K562 (cell line): ENCODE measurements around the gene CCNC. TPM values are rescaled to one million over a fixed set of nuclear protein-coding genes. Genes with fewer than 3 reads are reported as not detected.

Source experiments
- BRF1 ChIP-seq: IDR thresholded peaks from 3 replicates; pipeline ENCODE4 v1.6.1; 2011; ENCODE audit warnings: borderline replicate concordance, mild to moderate bottlenecking; ENCODE audit not compliant: insufficient read length; ENCODE audit errors: extremely low read depth
- CBFA2T2 ChIP-seq: fragments of 450-650 bp; conservative IDR thresholded peaks from 2 replicates; pipeline ENCODE4 v1.6.1; 2017; ENCODE audit warnings: mild to moderate bottlenecking
- CTBP1 ChIP-seq: fragments of 450-650 bp; IDR thresholded peaks from 2 replicates; pipeline ENCODE4 v1.6.1; 2016; ENCODE audit warnings: borderline replicate concordance
- ESRRB ChIP-seq: fragments of 250-450 bp; sonication (Bioruptor Pico); IDR thresholded peaks from 2 replicates; pipeline ENCODE4 v1.5.0; 2020; ENCODE audit warnings: mild to moderate bottlenecking, moderate library complexity, borderline replicate concordance
- GABPB1 ChIP-seq: sonication (generic); formaldehyde crosslinking; IDR thresholded peaks from 2 replicates; pipeline ENCODE4 v1.8.0; 2022; ENCODE audit warnings: mild to moderate bottlenecking, missing genetic modification reagents
- HNRNPH1 ChIP-seq: fragments of 200-400 bp; formaldehyde crosslinking; optimal IDR thresholded peaks from 2 replicates; pipeline ENCODE3; 2017; ENCODE audit warnings: low read depth, mild to moderate bottlenecking, low read length, moderate library complexity
- ID3 ChIP-seq, 2 experiments: fragments of 250-450 bp in 1 of 2; fragments of 450-650 bp in 1 of 2; sonication (Bioruptor Pico) in 1 of 2; IDR thresholded peaks; 2 replicates each; pipeline versions ENCODE4 v1.6.1 to v1.8.0; 2016 to 2021; ENCODE audit warnings: mild to moderate bottlenecking in 2 of 2, moderate library complexity in 2 of 2, missing compliant biosample characterization in 1 of 2, missing genetic modification characterization in 1 of 2
- ILK ChIP-seq: fragments of 450-650 bp; IDR thresholded peaks from 2 replicates; pipeline ENCODE4 v1.6.1; 2016; ENCODE audit warnings: missing genetic modification characterization, low read depth, mild to moderate bottlenecking, missing compliant biosample characterization, moderate library complexity, borderline replicate concordance
- LCOR ChIP-seq: sonication (generic); formaldehyde crosslinking; IDR thresholded peaks from 2 replicates; pipeline ENCODE4 v1.8.0; 2022; ENCODE audit warnings: mild to moderate bottlenecking, missing genetic modification reagents
- RBFOX2 ChIP-seq: fragments of 200-400 bp; formaldehyde crosslinking; IDR thresholded peaks from 2 replicates; pipeline ENCODE4 v1.6.1; 2017; ENCODE audit warnings: low read depth, mild to moderate bottlenecking, low read length, moderate library complexity
- SRSF7 ChIP-seq: fragments of 200-400 bp; formaldehyde crosslinking; optimal IDR thresholded peaks from 2 replicates; pipeline ENCODE3; 2017; ENCODE audit warnings: mild to moderate bottlenecking, low read depth, low read length
- STAG1 ChIP-seq: sonication (generic); formaldehyde crosslinking; IDR thresholded peaks from 2 replicates; pipeline ENCODE4 v1.5.0; 2020; ENCODE audit warnings: missing genetic modification reagents, borderline replicate concordance
- TEAD4 ChIP-seq, 2 experiments: sonication (generic) in 1 of 2; formaldehyde crosslinking in 1 of 2; IDR thresholded peaks; 2 replicates each; pipeline versions ENCODE4 v1.6.1 to v1.8.0; 2012 to 2022; ENCODE audit warnings: borderline replicate concordance in 1 of 2, inconsistent platforms in 1 of 2, low read length in 1 of 2, mild to moderate bottlenecking in 1 of 2, missing genetic modification reagents in 1 of 2
- U2AF1 ChIP-seq: fragments of 200-400 bp; formaldehyde crosslinking; optimal IDR thresholded peaks from 2 replicates; pipeline ENCODE3; 2017; ENCODE audit warnings: mild to moderate bottlenecking, low read depth, low read length, moderate library complexity
- UBTF ChIP-seq, 2 experiments: IDR thresholded peaks; 2 replicates each; pipeline ENCODE4 v1.6.1; 2012; ENCODE audit warnings: improper control_type of control experiment in 2 of 2, low read depth in 2 of 2, low read length in 2 of 2, borderline replicate concordance in 1 of 2
- USF2 ChIP-seq: sonication (generic); formaldehyde crosslinking; IDR thresholded peaks from 2 replicates; pipeline ENCODE4 v1.5.0; 2020; ENCODE audit warnings: missing genetic modification reagents
- ZBTB34 ChIP-seq: fragments of 250-450 bp; sonication (Bioruptor Pico); IDR thresholded peaks from 2 replicates; pipeline ENCODE4 v1.8.0; 2021; ENCODE audit warnings: mild to moderate bottlenecking, moderate library complexity
- ZC3H4 ChIP-seq: sonication (generic); formaldehyde crosslinking; IDR thresholded peaks from 2 replicates; pipeline ENCODE4 v1.9.0; 2021; ENCODE audit warnings: missing genetic modification reagents, borderline replicate concordance
- ZNF174 ChIP-seq: fragments of 250-450 bp; sonication (Bioruptor Pico); IDR thresholded peaks from 2 replicates; pipeline ENCODE4 v1.4.0; 2020; ENCODE audit warnings: mild to moderate bottlenecking
- polyA plus RNA-seq, 8 experiments: library from polyadenylated mRNA; depleted of rRNA in 4 of 8; stranded (reverse) in 5 of 8; unstranded in 3 of 8; fragments of >200 nt; fragmentation: Nextera tagmentation in 2 of 8; fragmentation: Illumina TruSeq in 1 of 8; extraction: Ambion mirVana in 2 of 8; extraction: Trizol in 1 of 8; gene quantifications; 2 replicates each; pipeline versions ENCODE4 v1.2.1 to v1.2.3, GENCODE V29; 2011 to 2014; ENCODE audit warnings: inconsistent platforms in 1 of 8, missing spikeins in 1 of 8
- total RNA-seq, 7 experiments: library from RNA; depleted of rRNA in 6 of 7; stranded (reverse); fragments of >200 nt in 6 of 7; fragmentation: Illumina TruSeq in 2 of 7; extraction: Trizol in 2 of 7; gene quantifications; 2 replicates each; pipeline versions ENCODE4 v1.2.1 to v1.2.3, GENCODE V29; 2011 to 2021; ENCODE audit warnings: low replicate concordance in 1 of 7

Gene CCNC
- total and polyA plus RNA-seq, 9 of the 15 experiments (the other 6 are each of a cell fraction or from before 2014, with no cell fraction given) = 68.7 to 177 (median 99.6) TPM

- no peak for TF ChIP-seq SRSF7
- no peak for TF ChIP-seq CTBP1
- no peak for TF ChIP-seq BRF1
- TF ChIP-seq CBFA2T2 = no peak
- TF ChIP-seq TEAD4 (IDR thresholded peaks at IDR 0.05; ENCODE audit: low read length) = no peak
- 0 out of 2 replicates have a peak, but pooled peaks have one; percentile 30 for TF ChIP-seq TEAD4 (CRISPR knock-in tag; IDR thresholded peaks at IDR 0.05; ENCODE audit: borderline replicate concordance)
- TF ChIP-seq GABPB1 (CRISPR knock-in tag) = no peak
- peak; percentile 2 to 56; a peak in 1 of 4 replicates for TF ChIP-seq UBTF (IDR thresholded peaks at IDR 0.05; ENCODE audit: borderline replicate concordance in 1 of 2, low read depth in 2 of 2, low read length in 2 of 2)
- TF ChIP-seq ILK = no peak
- no peak for TF ChIP-seq ZBTB34
- no peak for TF ChIP-seq ESRRB (CRISPR knock-in tag)
- no peak for TF ChIP-seq USF2 (CRISPR knock-in tag)
- no peak for TF ChIP-seq U2AF1
- TF ChIP-seq ZNF174 (CRISPR knock-in tag) = no peak
- no peak for TF ChIP-seq HNRNPH1
- no peak for TF ChIP-seq STAG1 (CRISPR knock-in tag)
- TF ChIP-seq ID3 (CRISPR knock-in tag; IDR thresholded peaks at IDR 0.05) = no peak
- TF ChIP-seq ID3 (tag; IDR thresholded peaks at IDR 0.05) = no peak
- TF ChIP-seq RBFOX2 = peak; percentile 28; the same call in 1 of the 2 replicates
- no peak for TF ChIP-seq ZC3H4
- no peak for TF ChIP-seq LCOR
Observed at GRCh38 chr6:99603421-99604165, 35.1 kb upstream of the CCNC start (continued).
